Activated T-helper 17 cell treated with anti-CD3 and anti-CD28 coated beads, Interleukin-2, amount 50 U/mL, for 72 hours (primary cell): ENCODE data around the gene KCNC4. TPM values are rescaled to one million over a fixed set of nuclear protein-coding genes. Genes with fewer than 3 reads are reported as not detected.

Source experiments
- ATAC-seq: fragments of 150-1000 bp; cut with Tn5 transposase; replicated peaks from 2 replicates; pipeline ENCODE4 v1.10.0; 2021; ENCODE audit warnings: mild to moderate bottlenecking, moderate library complexity
- H3K27ac Mint-ChIP-seq: one replicate; pipeline ENCODE4 v1.8.0; 2022; ENCODE audit warnings: mixed read lengths
- H3K27me3 Mint-ChIP-seq: one replicate; pipeline ENCODE4 v1.8.0; 2022; ENCODE audit warnings: mixed read lengths
- H3K36me3 Mint-ChIP-seq: one replicate; pipeline ENCODE4 v1.8.0; 2022; ENCODE audit warnings: low read depth, mild to moderate bottlenecking, mixed read lengths
- H3K4me1 Mint-ChIP-seq: one replicate; pipeline ENCODE4 v1.8.0; 2022; ENCODE audit warnings: mixed read lengths
- H3K4me3 Mint-ChIP-seq: one replicate; pipeline ENCODE4 v1.8.0; 2022; ENCODE audit warnings: mild to moderate bottlenecking, mixed read lengths
- H3K9me3 Mint-ChIP-seq: one replicate; pipeline ENCODE4 v1.8.0; 2022; ENCODE audit warnings: mixed read lengths
- total RNA-seq, 2 donors: library from RNA; stranded (reverse); gene quantifications; one replicate each; pipeline ENCODE4 v1.2.3, GENCODE V29; 2022

Gene KCNC4
- total RNA-seq, 2 donors from 2014 or later = 13.4 to 18.9 TPM

DNA sequence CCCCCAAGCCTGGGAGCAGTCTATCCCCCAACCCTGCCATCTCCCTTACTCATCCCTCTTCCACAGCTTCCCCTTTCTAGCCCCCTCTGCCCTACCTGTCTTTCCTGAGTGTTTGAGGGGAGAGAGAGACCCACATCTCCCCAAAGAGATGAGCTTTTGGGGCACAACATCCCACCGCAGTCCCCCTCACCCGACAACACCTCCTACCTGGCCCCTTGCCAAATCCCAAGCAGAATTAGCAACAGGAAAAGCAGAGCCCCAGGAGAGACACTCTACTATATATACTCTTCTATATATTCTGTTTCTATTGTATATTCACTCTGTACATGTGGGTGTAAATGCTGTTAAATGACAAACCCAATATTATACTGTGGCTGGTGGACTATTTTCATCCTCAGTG lies 9.9 kb upstream of the KCNC4 start:
- Mint-ChIP-seq H3K4me3 (no peak overlapping the region), H3K4me1 (peaks cover 11% of the 10 kb centered on the region), H3K27ac (no peak overlapping the region), H3K27me3 (no peaks in the 10 kb centered on the region), H3K9me3 (no peaks in the 10 kb centered on the region), H3K36me3 (no peaks in the 10 kb centered on the region)
- no peak for ATAC-seq

- no peak overlapping the region for H3K4me3 Mint-ChIP-seq
- H3K9me3 Mint-ChIP-seq = no peaks in the 10 kb centered on the region
- ATAC-seq = no peak
Measured at GRCh38 chr1:110200666-110201065, 9.4 kb upstream of the KCNC4 start.

GRCh38 chr1:110201157-110201825 lies 8.8 kb upstream of the KCNC4 start:
- Mint-ChIP-seq H3K4me3 (no peak overlapping the region), H3K9me3 (no peaks in the 10 kb centered on the region), H3K4me1 (peaks cover 11% of the 10 kb centered on the region), H3K27ac (no peak overlapping the region), H3K36me3 (no peaks in the 10 kb centered on the region), H3K27me3 (no peaks in the 10 kb centered on the region)
- no peak for ATAC-seq

More at GRCh38 chr1:110200666-110201065, 9.4 kb upstream of the KCNC4 start:
- Mint-ChIP-seq H3K27ac (no peak overlapping the region), H3K4me1 (peaks cover 11% of the 10 kb centered on the region), H3K36me3 (no peaks in the 10 kb centered on the region), H3K27me3 (no peaks in the 10 kb centered on the region)

- Mint-ChIP-seq H3K27me3 (no peaks in the 10 kb centered on the region), H3K4me3 (peak overlapping the region; percentile 17), H3K9me3 (no peaks in the 10 kb centered on the region), H3K36me3 (no peaks in the 10 kb centered on the region), H3K4me1 (peaks cover 11% of the 10 kb centered on the region), H3K27ac (peak overlapping the region; percentile 76)
- ATAC-seq = peak; percentile 65
Measured at GRCh38 chr1:110203021-110203661, 7.0 kb upstream of the KCNC4 start.

DNA sequence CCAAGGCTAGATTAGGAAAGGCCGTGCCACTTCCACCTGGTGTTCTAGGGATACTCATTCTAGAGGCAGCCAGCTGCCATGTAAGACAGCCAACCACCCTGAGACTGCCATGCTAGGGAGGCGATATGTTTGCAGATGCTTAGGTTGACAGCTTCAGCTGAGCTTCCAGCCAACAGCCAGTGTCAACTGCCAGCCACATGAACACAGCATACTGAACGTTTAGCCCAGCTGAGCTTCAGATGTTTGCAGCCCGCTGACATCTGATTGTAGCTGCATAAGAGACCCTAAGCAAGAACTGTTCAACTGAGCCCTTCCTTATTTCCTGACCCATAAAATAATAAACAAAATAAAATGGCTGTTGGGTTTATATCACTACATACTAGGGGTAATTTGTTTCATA lies 5.0 kb upstream of the KCNC4 start:
- Mint-ChIP-seq H3K36me3 (no peaks in the 10 kb centered on the region), H3K4me3 (no peak overlapping the region), H3K27ac (no peak overlapping the region), H3K27me3 (no peaks in the 10 kb centered on the region), H3K9me3 (no peaks in the 10 kb centered on the region), H3K4me1 (peaks cover 17% of the 10 kb centered on the region)
- no peak for ATAC-seq

DNA sequence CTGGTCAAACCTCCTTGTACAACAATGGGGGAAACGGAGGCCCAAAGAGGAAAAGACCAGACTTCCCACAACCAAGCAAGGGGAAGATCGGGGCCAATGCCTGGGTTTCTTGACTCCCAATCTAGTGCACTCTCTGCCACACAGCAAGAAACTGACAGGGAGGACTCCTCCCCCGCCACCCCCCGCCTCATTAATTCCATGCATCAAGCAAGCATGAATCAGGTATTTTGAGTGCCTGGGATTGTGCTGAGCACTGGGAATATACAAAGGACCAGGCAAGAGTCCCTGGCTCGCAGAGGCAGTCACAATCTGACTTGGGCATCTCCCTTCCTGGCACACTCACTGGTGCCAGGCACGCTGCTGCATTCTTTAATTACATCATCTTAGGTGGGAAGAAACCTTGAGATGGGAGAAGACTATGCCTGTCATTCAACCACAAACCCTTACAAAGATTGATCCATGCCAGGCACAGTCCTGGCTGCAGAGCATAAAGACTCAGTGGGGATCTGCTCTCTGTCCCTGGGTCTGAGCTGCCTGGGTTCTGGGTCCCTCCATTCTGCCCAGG lies 4.4 kb upstream of the KCNC4 start:
- no peaks in the 10 kb centered on the region for H3K36me3 Mint-ChIP-seq
- H3K9me3 Mint-ChIP-seq = no peaks in the 10 kb centered on the region
- H3K4me3 Mint-ChIP-seq = no peak overlapping the region
- H3K27ac Mint-ChIP-seq = no peak overlapping the region
- H3K4me1 Mint-ChIP-seq = peaks cover 17% of the 10 kb centered on the region
- no peaks in the 10 kb centered on the region for H3K27me3 Mint-ChIP-seq
- ATAC-seq = no peak

- no peak overlapping the region for H3K27ac Mint-ChIP-seq
Measured at GRCh38 chr1:110206261-110206920, 3.7 kb upstream of the KCNC4 start.

DNA sequence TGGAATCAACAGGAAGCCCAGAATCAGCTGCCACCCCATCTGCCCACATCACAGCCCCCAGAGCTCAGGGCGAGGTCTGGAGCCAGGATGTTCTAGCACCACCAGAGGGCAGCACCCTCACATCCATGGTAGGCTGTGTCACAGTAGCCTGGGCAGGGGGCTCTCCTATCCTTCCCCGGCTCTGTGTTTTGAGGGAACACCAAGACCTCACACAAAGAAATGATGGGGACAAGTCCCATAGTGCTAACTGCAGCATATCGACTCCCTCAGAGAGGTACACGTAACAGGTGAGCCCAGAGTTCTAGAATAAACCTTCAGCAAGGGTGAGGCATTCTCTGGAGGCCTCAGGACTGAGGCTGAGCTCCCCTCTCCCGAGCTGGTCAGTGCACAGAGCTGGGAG lies 2.3 kb upstream of the KCNC4 start:
- no peaks in the 10 kb centered on the region for H3K9me3 Mint-ChIP-seq
- peak overlapping the region; percentile 15 for H3K27ac Mint-ChIP-seq
- no peak overlapping the region for H3K4me3 Mint-ChIP-seq
- H3K4me1 Mint-ChIP-seq = peaks cover 22% of the 10 kb centered on the region
- no peaks in the 10 kb centered on the region for H3K27me3 Mint-ChIP-seq
- peak; percentile 25 for ATAC-seq
- H3K36me3 Mint-ChIP-seq = no peaks in the 10 kb centered on the region

More at GRCh38 chr1:110206261-110206920, 3.7 kb upstream of the KCNC4 start:
- H3K4me3 Mint-ChIP-seq = no peak overlapping the region
- H3K27me3 Mint-ChIP-seq = no peaks in the 10 kb centered on the region
- peaks cover 17% of the 10 kb centered on the region for H3K4me1 Mint-ChIP-seq
- no peak for ATAC-seq
- no peaks in the 10 kb centered on the region for H3K36me3 Mint-ChIP-seq
- no peaks in the 10 kb centered on the region for H3K9me3 Mint-ChIP-seq

DNA sequence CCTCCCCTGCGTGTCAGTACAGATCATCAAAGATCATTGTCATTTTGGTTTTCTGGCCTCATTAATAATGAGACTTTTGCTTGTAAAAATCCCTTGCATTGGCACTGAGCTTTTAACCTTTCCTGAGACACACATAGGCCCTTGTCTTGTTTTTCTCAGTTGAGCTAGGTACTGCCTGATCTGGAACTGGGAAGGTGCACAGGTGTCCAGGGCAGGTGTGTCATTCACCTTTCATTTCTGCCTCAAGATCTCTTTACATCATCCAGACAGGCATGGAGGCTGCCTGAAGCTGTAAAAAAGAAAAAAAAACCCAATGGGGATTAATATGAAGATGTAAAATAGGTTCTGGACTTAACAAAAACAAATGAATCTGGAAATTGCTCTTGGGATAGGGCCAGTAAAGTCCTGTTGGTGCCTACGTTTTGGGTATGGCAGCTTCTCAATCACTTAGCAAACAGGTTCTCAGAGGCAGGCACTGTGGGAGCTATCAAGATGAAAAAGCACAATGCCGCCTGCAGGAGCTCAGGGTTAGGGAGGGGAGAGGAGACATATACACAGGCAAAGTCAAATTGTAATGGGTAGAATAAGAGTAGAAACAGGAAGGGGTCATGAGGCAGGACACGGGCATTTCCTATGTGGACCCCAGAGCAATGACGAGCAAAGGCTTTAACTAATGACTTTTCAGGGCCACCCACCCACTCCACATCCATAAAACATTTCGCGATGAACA lies 1.0 kb upstream of the KCNC4 start:
- Mint-ChIP-seq H3K4me3 (peak overlapping the region; percentile 89), H3K4me1 (peaks cover 24% of the 10 kb centered on the region), H3K27me3 (no peaks in the 10 kb centered on the region), H3K27ac (peak overlapping the region; percentile 58), H3K9me3 (no peaks in the 10 kb centered on the region), H3K36me3 (no peaks in the 10 kb centered on the region)
- no peak for ATAC-seq

- Mint-ChIP-seq H3K36me3 (no peaks in the 10 kb centered on the region), H3K27me3 (no peaks in the 10 kb centered on the region), H3K9me3 (no peaks in the 10 kb centered on the region), H3K4me3 (peak overlapping the region; percentile 88), H3K4me1 (peaks cover 30% of the 10 kb centered on the region), H3K27ac (peak overlapping the region; percentile 84)
- peak; percentile 19 for ATAC-seq
Measured at GRCh38 chr1:110210604-110211495, 736 bp downstream of the KCNC4 start.

GRCh38 chr1:110211496-110212168 lies 1.5 kb downstream of the KCNC4 start:
- ATAC-seq = peak; percentile 2
- H3K27ac Mint-ChIP-seq = peak overlapping the region; percentile 84
- peaks cover 34% of the 10 kb centered on the region for H3K4me1 Mint-ChIP-seq
- H3K9me3 Mint-ChIP-seq = no peaks in the 10 kb centered on the region
- H3K4me3 Mint-ChIP-seq = peak overlapping the region; percentile 88
- peaks cover 3% of the 10 kb centered on the region for H3K36me3 Mint-ChIP-seq
- no peaks in the 10 kb centered on the region for H3K27me3 Mint-ChIP-seq

GRCh38 chr1:110212169-110213142 lies 2.3 kb downstream of the KCNC4 start:
- H3K4me3 Mint-ChIP-seq = peak overlapping the region; percentile 88
- H3K27me3 Mint-ChIP-seq = no peaks in the 10 kb centered on the region
- ATAC-seq = no peak
- peaks cover 39% of the 10 kb centered on the region for H3K4me1 Mint-ChIP-seq
- peak overlapping the region; percentile 85 for H3K27ac Mint-ChIP-seq
- H3K36me3 Mint-ChIP-seq = peaks cover 7% of the 10 kb centered on the region
- no peaks in the 10 kb centered on the region for H3K9me3 Mint-ChIP-seq
